KBM-7 (cell line): Measurements from ENCODE around the gene RHOT2.

Experiments used
- DNase-seq: peaks from one replicate; pipeline ENCODE4 v3.0.0-alpha.2; 2015
- in situ Hi-C: fragments of 300-500 bp; cut with MboI; formaldehyde crosslinking; loops from 2 replicates; pipeline ENCODE4 v1.14.3; 2020; ENCODE audit warnings: low sequenced_read_pairs, low pct_unique_long_range_greater_than_20kb, mixed read lengths

Gene RHOT2

GRCh38 chr16:662597-662996 is 5.3 kb upstream of the RHOT2 start:
- in situ Hi-C loops: no loop called here
- DNase-seq: no peak

GRCh38 chr16:666572-666971 is 1.4 kb upstream of the RHOT2 start:
- in situ Hi-C loops: no loop called here

GRCh38 chr16:667113-667779 is 686 bp upstream of the RHOT2 start:
- in situ Hi-C loops: no loop called here

More at GRCh38 chr16:666572-666971, 1.4 kb upstream of the RHOT2 start:
- DNase-seq: no peak

DNA sequence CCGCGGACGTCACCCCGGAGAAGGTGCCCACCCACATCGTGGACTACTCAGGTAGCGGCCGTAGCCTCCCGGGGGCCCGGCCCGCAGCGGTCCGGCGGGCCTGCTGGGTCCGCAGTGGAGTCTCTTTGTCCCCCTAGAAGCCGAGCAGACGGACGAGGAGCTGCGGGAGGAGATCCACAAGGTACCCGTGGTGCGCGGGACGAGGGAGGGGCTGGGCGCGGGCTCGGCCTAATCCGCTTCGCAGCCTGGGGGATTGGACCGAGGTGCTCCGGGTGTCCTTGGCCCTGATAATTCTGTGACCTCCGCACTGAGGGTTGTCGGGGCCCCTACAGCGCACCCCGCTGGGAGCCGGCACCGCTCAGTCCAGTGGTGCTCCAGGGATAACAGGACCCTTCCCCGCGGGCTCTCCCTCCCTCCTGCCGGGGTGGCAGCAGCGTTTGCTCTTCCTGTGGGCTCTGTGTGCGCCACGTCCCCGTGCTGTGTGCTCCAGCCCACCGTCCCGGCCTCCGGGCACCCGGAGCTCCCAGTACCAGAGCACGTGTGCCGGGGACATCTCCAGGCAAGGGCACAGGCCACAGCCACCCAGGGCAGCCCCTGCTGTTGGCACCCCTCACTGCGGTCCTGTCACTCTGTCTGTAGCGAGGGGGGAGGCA is 713 bp downstream of the RHOT2 start:
- no peak for DNase-seq
- in situ Hi-C loops: no loop called here

More at GRCh38 chr16:667113-667779, 686 bp upstream of the RHOT2 start:
- no peak for DNase-seq

DNA sequence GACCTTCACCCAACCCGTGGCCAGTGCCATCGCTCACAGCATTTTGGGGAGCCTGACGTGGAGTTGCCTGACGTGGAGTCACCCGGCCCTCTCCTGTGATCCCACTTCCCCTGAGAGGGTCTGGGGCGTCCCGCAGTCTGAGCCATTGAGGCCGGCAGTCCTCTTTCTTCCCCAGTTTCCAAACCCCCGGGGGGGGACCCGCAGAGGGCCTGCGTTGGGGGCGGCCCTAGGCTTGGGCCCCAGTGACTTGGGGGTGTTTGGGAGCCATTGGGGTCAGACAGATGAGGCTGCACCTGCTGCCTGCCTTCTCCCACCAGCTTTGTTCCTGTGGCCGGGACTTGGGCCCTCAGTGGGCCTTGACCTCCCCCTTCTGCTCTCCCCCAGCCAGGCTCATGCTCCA is 1.7 kb downstream of the RHOT2 start:
- DNase-seq: no peak
- in situ Hi-C loops: no loop called here

DNA sequence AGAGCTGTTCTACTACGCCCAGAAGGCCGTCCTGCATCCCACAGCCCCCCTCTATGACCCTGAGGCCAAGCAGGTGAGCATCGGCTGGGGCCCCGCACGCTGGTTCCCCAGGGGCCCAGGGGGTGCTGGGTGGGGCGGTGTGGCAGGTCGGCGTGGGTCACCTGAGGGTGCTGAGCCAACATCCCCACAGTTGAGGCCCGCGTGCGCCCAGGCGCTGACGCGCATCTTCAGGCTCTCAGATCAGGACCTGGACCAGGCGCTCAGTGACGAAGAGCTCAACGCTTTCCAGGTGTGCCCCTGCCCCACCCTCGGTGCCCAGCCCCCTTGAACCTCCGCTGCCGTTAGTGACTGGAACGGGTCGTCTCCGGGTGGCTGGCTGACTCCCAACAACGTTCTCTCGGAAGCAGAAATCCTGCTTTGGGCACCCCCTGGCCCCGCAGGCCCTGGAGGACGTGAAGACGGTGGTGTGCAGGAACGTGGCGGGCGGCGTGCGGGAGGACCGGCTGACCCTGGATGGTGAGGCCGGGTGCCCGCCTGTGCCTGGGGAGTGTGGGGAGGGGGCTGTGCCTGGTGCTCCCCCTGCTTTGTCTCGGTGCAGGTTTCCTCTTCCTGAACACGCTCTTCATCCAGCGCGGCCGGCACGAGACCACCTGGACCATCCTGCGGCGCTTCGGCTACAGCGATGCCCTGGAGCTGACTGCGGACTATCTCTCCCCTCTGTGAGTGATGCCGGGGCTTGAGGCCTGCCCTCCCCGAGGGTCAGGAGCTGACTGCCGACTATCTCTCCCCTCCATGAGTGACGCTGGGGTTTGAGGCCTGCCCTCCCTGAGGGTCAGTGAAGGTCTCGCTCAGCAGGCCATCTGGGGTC is 2.8 kb downstream of the RHOT2 start:
- in situ Hi-C loops: no loop called here
- no peak for DNase-seq

DNA sequence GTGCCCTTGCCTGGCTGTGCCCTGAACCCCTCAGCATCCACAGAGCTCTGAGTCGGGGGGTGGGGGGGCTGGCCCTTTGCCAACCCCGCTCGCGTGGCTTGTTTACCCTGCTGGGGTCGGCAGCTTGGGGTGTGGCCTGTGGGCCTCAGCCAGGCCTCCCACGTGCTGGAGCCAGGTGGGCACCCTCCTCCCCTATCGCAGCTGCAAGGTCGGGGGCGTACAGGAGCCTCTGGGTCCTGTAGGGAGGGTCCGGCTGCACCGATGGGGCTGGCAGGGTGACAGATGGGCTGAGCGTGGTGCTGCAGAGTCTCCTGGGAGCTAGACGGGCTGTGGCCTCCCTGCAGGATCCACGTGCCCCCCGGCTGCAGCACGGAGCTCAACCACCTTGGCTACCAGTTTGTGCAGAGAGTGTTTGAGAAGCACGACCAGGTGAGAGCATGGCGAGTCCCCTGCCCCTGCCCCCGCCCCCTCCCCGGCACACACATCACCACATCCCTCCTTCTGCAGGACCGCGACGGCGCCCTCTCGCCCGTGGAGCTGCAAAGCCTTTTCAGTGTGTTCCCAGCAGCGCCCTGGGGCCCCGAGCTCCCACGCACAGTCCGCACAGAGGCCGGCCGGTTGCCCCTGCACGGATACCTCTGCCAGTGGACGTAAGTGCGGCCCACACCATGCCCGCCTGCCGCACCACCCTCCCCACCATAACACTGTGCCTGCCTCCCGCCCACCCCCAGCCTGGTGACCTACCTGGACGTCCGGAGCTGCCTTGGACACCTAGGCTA is 3.6 kb downstream of the RHOT2 start:
- in situ Hi-C loops: no loop called here

DNA sequence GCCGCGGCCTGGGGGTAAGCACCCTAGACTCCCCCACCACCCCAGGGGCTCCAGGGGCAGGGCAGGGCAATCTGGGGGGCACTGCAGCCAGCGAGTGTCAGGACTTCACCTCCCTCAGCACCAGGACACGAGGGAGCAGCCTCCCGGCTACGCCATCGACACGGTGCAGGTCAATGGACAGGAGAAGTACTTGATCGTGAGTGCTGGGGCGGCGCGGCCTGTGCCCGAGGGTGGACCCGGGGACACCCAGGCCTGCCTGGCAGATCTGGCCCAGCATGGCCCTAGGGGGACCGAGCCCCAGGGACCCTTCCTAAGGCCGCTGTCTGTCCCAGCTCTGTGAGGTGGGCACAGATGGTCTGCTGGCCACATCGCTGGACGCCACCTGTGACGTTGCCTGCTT is 4.4 kb downstream of the RHOT2 start:
- in situ Hi-C loops: no loop called here
- no peak for DNase-seq

More for the DNA sequence above, 3.6 kb downstream of the RHOT2 start:
- no peak for DNase-seq

- in situ Hi-C loops: no loop called here
- DNase-seq: no peak
Measured at GRCh38 chr16:672851-673250, 4.9 kb downstream of the RHOT2 start.

- in situ Hi-C loops: no loop called here
- no peak for DNase-seq
Measured at GRCh38 chr16:673399-673991, 5.6 kb downstream of the RHOT2 start.

- in situ Hi-C loops: no loop called here
- DNase-seq: no peak
Measured at GRCh38 chr16:674214-674881, 6.4 kb downstream of the RHOT2 start.

GRCh38 chr16:674968-675883 is 7.3 kb downstream of the RHOT2 start, which contains the start of gene RHBDL1:
TSS of gene RHBDL1 (plus strand) at chr16:675671. CDS start at chr16:675791, 120 bp downstream.
- in situ Hi-C loops: no loop called here
- DNase-seq: no peak

- no peak for DNase-seq
Measured at GRCh38 chr16:675884-676564, 8.1 kb downstream of the RHOT2 start.

DNA sequence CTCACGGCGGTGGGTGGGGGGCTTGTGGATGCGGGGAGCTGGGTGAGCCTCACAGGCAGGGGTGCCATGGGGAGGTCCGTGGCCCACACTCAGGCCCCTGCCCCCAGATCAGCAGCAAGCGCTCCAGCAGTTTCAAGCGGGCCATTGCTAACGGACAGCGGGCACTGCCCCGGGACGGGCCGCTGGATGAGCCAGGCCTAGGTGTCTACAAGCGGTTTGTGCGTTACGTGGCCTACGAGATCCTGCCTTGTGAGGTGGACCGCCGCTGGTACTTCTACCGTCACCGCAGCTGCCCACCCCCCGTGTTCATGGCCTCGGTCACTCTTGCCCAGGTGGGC is 8.6 kb downstream of the RHOT2 start:
- no peak for DNase-seq
- in situ Hi-C loops: no loop called here

More at GRCh38 chr16:675884-676564, 8.1 kb downstream of the RHOT2 start:
- in situ Hi-C loops: no loop called here

- DNase-seq: no peak
- in situ Hi-C loops: no loop called here
Measured at GRCh38 chr16:676913-677312, 9.0 kb downstream of the RHOT2 start.

GRCh38 chr16:677316-678190 is 9.6 kb downstream of the RHOT2 start:
- no peak for DNase-seq
- in situ Hi-C loops: no loop called here
